Prostate gland (tissue), 2 donors: Measurements from ENCODE around the gene MT3. TPM values are rescaled to one million over a fixed set of nuclear protein-coding genes. Genes with fewer than 3 reads are reported as not detected.

Experiments used
- DNase-seq: peaks from one replicate; pipeline ENCODE4 v3.0.0-alpha.2; 2019; ENCODE audit warnings: low spot score
- H3K27ac ChIP-seq, 2 donors: fragments of 200-600 bp; sonication (generic); 2 replicates each; pipeline ENCODE4 v1.5.1; 2017 to 2019
- H3K27me3 ChIP-seq: fragments of 200-600 bp; sonication (generic); replicated peaks from 2 replicates; pipeline ENCODE4 v1.5.1; 2019; ENCODE audit not compliant: insufficient read depth
- H3K36me3 ChIP-seq, 2 donors: fragments of 200-600 bp; sonication (generic); 1 replicate in 1 of 2; 2 replicates in 1 of 2; pipeline versions ENCODE4 v1.5.1 to v1.8.1; 2017 to 2019
- H3K4me1 ChIP-seq: fragments of 200-600 bp; sonication (generic); replicated peaks from 2 replicates; pipeline ENCODE4 v1.5.1; 2019
- H3K4me3 ChIP-seq, 2 donors: fragments of 200-600 bp; sonication (generic); 2 replicates each; pipeline ENCODE4 v1.5.1; 2017 to 2019
- H3K9me3 ChIP-seq: fragments of 200-600 bp; sonication (generic); 2 replicates; pipeline ENCODE4 v1.5.1; 2017
- POLR2A ChIP-seq: fragments of 450-650 bp; IDR thresholded peaks from one replicate; pipeline ENCODE4 v1.6.1; 2016; ENCODE audit warnings: antibody characterized with exemption, mild to moderate bottlenecking
- POLR2AphosphoS5 ChIP-seq: sonication (generic); formaldehyde crosslinking; IDR thresholded peaks from one replicate; pipeline ENCODE4 v1.6.1; 2017; ENCODE audit warnings: antibody characterized with exemption
- WGBS: methylation state at CpG from one replicate; pipeline ENCODE4 v1.1.5; 2018; 5-methylcytosine and 5-hydroxymethylcytosine counted together
- intact Hi-C: fragments of 100-400 bp; cut with DNase I; formaldehyde crosslinking; loops from one replicate; pipeline ENCODE4 v1.14.2; 2022
- total RNA-seq, 2 donors: library from RNA; depleted of rRNA; stranded (reverse); fragments of >200 nt; gene quantifications; one replicate each; pipeline ENCODE4 v1.1.0, GENCODE V29; 2016
- TF ChIP-seq, protein P1 (sequence below), 4 experiments: fragments of 200-600 bp in 2 of 4; fragments of 450-650 bp in 2 of 4; sonication (generic) in 2 of 4; IDR thresholded peaks; 1 replicate in 3 of 4; 2 replicates in 1 of 4; pipeline ENCODE4 v1.5.1; 2016 to 2019; ENCODE audit warnings: antibody characterized with exemption in 4 of 4, mild to moderate bottlenecking in 2 of 4, moderate library complexity in 2 of 4

Gene MT3
- total RNA-seq, result 1 to 10 TPM in 1 of 2 donors, not detected in 1; 1.6 TPM

DNA sequence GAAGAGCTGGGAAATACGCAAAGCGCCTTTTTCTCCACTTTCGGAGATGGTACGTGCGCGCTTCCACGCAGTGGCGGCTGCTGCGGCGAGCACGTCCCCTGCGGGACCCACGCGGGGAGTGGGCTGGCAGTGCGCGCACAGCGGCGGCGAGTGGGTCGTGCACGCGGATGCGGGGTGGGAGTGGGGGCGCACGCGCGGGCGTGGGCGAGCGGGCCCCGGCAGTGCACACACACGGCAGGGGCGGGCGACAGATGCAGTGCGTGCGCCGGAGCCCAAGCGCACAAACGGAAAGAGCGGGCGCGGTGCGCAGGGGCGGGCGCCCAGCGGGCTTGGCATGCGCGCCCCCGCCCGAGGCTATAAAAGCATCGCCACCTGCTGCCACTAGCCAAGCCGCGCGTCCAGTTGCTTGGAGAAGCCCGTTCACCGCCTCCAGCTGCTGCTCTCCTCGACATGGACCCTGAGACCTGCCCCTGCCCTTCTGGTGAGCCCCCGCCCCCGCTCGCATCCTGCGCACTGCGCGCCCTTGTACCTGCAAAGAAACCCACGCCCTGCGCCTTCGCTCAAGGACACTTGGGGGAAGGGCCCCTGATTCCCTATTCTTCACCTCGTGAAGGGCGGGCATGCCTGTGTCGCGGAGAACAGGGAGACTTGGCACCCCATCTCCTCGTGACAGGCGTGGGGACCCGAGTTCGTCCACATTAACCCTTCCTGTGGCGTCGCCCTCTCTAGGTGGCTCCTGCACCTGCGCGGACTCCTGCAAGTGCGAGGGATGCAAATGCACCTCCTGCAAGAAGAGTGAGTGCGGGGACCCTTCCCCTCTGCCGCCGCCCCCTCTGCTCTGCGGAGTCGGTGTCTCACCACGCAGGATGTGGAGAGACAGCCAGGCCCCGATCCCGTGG is at the start of gene MT3:
Gene MT3 (plus strand): TSS at position 388 of the 899 bp plus-strand sequence. CDS start 63 bp downstream, at position 451.
- intact Hi-C loops, result no loop called here
- TF ChIP-seq, protein P1, sequence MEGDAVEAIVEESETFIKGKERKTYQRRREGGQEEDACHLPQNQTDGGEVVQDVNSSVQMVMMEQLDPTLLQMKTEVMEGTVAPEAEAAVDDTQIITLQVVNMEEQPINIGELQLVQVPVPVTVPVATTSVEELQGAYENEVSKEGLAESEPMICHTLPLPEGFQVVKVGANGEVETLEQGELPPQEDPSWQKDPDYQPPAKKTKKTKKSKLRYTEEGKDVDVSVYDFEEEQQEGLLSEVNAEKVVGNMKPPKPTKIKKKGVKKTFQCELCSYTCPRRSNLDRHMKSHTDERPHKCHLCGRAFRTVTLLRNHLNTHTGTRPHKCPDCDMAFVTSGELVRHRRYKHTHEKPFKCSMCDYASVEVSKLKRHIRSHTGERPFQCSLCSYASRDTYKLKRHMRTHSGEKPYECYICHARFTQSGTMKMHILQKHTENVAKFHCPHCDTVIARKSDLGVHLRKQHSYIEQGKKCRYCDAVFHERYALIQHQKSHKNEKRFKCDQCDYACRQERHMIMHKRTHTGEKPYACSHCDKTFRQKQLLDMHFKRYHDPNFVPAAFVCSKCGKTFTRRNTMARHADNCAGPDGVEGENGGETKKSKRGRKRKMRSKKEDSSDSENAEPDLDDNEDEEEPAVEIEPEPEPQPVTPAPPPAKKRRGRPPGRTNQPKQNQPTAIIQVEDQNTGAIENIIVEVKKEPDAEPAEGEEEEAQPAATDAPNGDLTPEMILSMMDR (IDR thresholded peaks at IDR 0.05), result no peak
- TF ChIP-seq POLR2AphosphoS5 (no peak), POLR2A (no peak)
- Histone ChIP-seq H3K27me3 (no peaks in the 10 kb centered on the region), H3K4me1 (no peaks in the 10 kb centered on the region), H3K9me3 (no peaks in the 10 kb centered on the region), H3K27ac (no peak within 1 kb of the TSS), H3K4me3 (peak within 1 kb of the TSS; percentile 24 to 44), H3K36me3 (no peaks in the 10 kb centered on the region)
- DNase-seq, result peak; percentile 26
- 4% methylated on average over 82 of the region's 87 CpGs for WGBS

DNA sequence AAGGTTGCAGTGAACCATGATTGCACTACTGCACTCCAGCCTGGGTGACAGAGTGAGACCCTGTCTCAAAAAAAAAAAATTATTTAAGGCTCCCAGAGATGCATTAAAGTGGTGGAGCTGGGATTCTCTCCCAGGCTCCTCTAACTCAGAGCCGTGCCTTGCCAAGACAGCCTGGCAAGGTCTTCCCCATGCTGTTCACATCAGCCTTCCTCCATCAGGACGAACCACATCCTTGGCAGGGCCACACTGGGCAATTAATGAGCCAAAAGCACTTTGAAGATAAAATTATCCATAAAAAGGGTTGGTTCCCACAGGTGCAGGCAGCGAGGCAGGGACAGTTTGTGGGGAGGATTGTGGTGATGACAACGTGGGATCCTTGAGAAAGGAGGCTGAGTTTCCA is 49.7 kb upstream of the MT3 start:
- Histone ChIP-seq H3K4me1 (no peaks in the 10 kb centered on the region), H3K27me3 (no peaks in the 10 kb centered on the region), H3K4me3 (no peak overlapping the region), H3K27ac (peak overlapping the region in 1 of 2 donors; percentile 31), H3K36me3 (no peaks in the 10 kb centered on the region), H3K9me3 (no peaks in the 10 kb centered on the region)
- TF ChIP-seq POLR2AphosphoS5 (no peak), POLR2A (no peak)
- TF ChIP-seq, protein P1 (IDR thresholded peaks at IDR 0.05), result no peak
- WGBS, result 30% methylated on average over 4 of the region's 4 CpGs
- no peak for DNase-seq
- intact Hi-C loops, result no loop called here

DNA sequence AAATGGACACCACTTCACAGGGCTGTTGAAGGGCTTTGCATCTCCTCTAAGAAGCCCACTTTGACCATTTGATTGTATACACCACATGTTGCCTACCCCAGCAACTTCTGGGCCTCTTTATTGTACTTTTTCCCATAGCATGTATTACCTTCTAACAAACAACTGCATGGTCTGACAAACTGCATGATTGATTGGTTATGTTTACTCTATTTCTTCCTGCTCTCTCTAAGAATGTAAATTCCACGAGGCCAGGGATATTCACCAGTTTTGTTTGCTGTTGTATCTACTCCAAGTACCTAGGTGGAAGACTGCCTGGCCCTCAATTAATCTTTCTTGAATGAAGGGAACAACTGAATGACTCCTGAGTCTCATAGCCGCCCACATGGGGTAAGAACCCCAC is 47.3 kb upstream of the MT3 start:
- no peak overlapping the region for H3K27ac ChIP-seq
- no peaks in the 10 kb centered on the region for H3K27me3 ChIP-seq
- no peak for DNase-seq
- no peaks in the 10 kb centered on the region for H3K4me1 ChIP-seq
- TF ChIP-seq, protein P1 (IDR thresholded peaks at IDR 0.05), result no peak
- TF ChIP-seq POLR2AphosphoS5 (no peak), POLR2A (no peak)
- H3K36me3 ChIP-seq, result no peaks in the 10 kb centered on the region
- 20% methylated on average over 2 of the region's 2 CpGs for WGBS
- intact Hi-C loops, result no loop called here
- no peaks in the 10 kb centered on the region for H3K9me3 ChIP-seq
- H3K4me3 ChIP-seq, result no peak overlapping the region

DNA sequence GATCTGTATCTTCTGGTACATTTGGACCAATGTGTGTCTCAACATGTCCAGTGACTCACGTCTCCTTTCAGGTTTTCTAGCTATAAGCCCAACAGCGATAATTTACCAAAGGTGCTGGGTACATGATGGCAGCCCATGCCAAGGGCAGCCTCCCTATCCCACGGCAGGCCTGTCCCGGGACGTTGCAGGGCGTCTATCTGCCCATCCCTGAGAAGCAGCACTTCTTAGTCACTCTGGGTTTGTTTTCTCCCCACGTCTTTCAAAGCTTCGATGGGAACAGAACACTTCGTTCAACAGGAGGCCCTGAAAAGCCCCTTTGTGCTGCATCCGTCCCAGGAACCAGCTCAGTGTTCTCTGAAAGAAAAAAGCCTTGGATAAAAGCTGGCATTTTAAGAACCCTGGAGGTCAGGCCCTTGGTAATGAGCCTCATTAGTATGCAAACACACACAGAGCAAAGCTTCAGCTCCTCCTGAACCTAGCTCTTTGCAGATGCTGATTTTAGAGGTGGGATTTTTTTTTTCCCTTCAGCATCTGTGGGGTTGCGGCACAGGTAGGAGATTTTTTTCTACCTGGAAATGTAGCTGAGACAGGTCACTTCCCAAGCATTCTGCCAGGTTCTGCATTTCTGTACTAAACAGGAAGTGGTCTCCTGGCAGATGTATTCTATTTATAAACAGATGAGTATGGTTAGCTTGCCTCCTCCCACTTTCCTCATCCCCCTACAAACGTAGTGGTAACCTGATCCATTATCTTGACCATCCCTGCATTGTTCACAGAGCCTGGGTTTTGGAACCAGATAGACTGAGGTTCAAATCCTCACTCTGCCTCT is 42.0 kb upstream of the MT3 start:
- Histone ChIP-seq H3K4me1 (peaks cover 2% of the 10 kb centered on the region), H3K27ac (no peak overlapping the region), H3K4me3 (no peak overlapping the region), H3K27me3 (no peaks in the 10 kb centered on the region), H3K9me3 (no peaks in the 10 kb centered on the region), H3K36me3 (no peaks in the 10 kb centered on the region)
- peak; percentile 24 for DNase-seq
- TF ChIP-seq, protein P1 (IDR thresholded peaks at IDR 0.05), result no peak
- TF ChIP-seq POLR2AphosphoS5 (peak; percentile 6), POLR2A (no peak)
- WGBS, result 21% methylated on average over 12 of the region's 12 CpGs
- intact Hi-C loops, result no loop called here
